ENCODE results near the gene INTS4.
"Not testable (repeated sequence)": the region's sequence is repeated elsewhere in the genome, so short reads cannot be mapped to it uniquely, and the experiment has no call there.

Gene INTS4

GRCh38 chr11:77876045-77876444, 118.4 kb downstream of the INTS4 start:
- FAIRE-seq, result no peak

- no peak for FAIRE-seq
Observed at GRCh38 chr11:77874206-77874605, 120.3 kb downstream of the INTS4 start.

GRCh38 chr11:77873345-77873744, 121.1 kb downstream of the INTS4 start:
- FAIRE-seq, result no peak

GRCh38 chr11:77871855-77872254, 122.6 kb downstream of the INTS4 start:
- no peak for FAIRE-seq

GRCh38 chr11:77868744-77869143, 125.7 kb downstream of the INTS4 start:
- FAIRE-seq, result no peak

GRCh38 chr11:77866336-77866735, 128.1 kb downstream of the INTS4 start:
- FAIRE-seq, result no peak

- FAIRE-seq, result no peak
Observed at GRCh38 chr11:77865805-77866204, 128.7 kb downstream of the INTS4 start.

GRCh38 chr11:77861444-77861843, 133.0 kb downstream of the INTS4 start:
- FAIRE-seq, result not testable (repeated sequence)

- not testable (repeated sequence) for FAIRE-seq
Observed at GRCh38 chr11:77857906-77858457, 136.5 kb downstream of the INTS4 start.

- no peak for FAIRE-seq
Observed at GRCh38 chr11:77854838-77855237, 139.6 kb downstream of the INTS4 start.

- FAIRE-seq, result no peak
Observed at GRCh38 chr11:77851503-77851902, 143.0 kb downstream of the INTS4 start.

GRCh38 chr11:77843700-77844099, 150.8 kb downstream of the INTS4 start:
- not testable (repeated sequence) for FAIRE-seq

- no peak for FAIRE-seq
Observed at GRCh38 chr11:77842441-77843121, 151.9 kb downstream of the INTS4 start.

GRCh38 chr11:77833302-77833701, 161.2 kb downstream of the INTS4 start:
- FAIRE-seq, result no peak

- no peak for FAIRE-seq
Observed at GRCh38 chr11:77828926-77829325, 165.5 kb downstream of the INTS4 start.
